ENCODE data around the gene PFKFB2. TPM values are rescaled to one million over a fixed set of nuclear protein-coding genes. Genes with fewer than 3 reads are reported as not detected.
A peak's percentile ranks its signal among the peaks of the same experiment; 100 is the strongest.

Gene PFKFB2
- total RNA-seq (2014; rRNA removed; shearing (Covaris generic)) = 5.6 and 6.0 TPM in 2 replicates

GRCh38 chr1:207052911-207053769 lies at the start of gene PFKFB2:
PFKFB2 (plus strand) TSS chr1:207053275; CDS start chr1:207054718, 1,443 bp downstream.
- peak; percentile 97 for DNase-seq (ENCODE audit: low spot score)

GRCh38 chr1:207004931-207005830 lies 47.9 kb upstream of the PFKFB2 start:
- peak; percentile 85 for DNase-seq (ENCODE audit: low spot score)

- no peak for DNase-seq (ENCODE audit: low spot score)
Observed at GRCh38 chr1:207006083-207006482, 47.0 kb upstream of the PFKFB2 start.

GRCh38 chr1:207006914-207007313 lies 46.2 kb upstream of the PFKFB2 start:
- DNase-seq (ENCODE audit: low spot score) = no peak

- DNase-seq (ENCODE audit: low spot score) = peak; percentile 87
Observed at GRCh38 chr1:207007352-207008033, 45.6 kb upstream of the PFKFB2 start.

GRCh38 chr1:207009182-207009850 lies 43.8 kb upstream of the PFKFB2 start:
- DNase-seq (ENCODE audit: low spot score) = no peak

GRCh38 chr1:207009945-207010344 lies 43.1 kb upstream of the PFKFB2 start:
- DNase-seq (ENCODE audit: low spot score) = no peak

- DNase-seq (ENCODE audit: low spot score) = no peak
Observed at GRCh38 chr1:207010726-207011125, 42.3 kb upstream of the PFKFB2 start.

- DNase-seq (ENCODE audit: low spot score) = no peak
Observed at GRCh38 chr1:207013321-207014085, 39.6 kb upstream of the PFKFB2 start.

- no peak for DNase-seq (ENCODE audit: low spot score)
Observed at GRCh38 chr1:207014728-207015127, 38.3 kb upstream of the PFKFB2 start.

- no peak for DNase-seq (ENCODE audit: low spot score)
Observed at GRCh38 chr1:207015791-207016190, 37.3 kb upstream of the PFKFB2 start.

- DNase-seq (ENCODE audit: low spot score) = no peak
Observed at GRCh38 chr1:207017615-207018559, 35.2 kb upstream of the PFKFB2 start.

- no peak for DNase-seq (ENCODE audit: low spot score)
Observed at GRCh38 chr1:207018707-207019106, 34.4 kb upstream of the PFKFB2 start.

- DNase-seq (ENCODE audit: low spot score) = no peak
Observed at GRCh38 chr1:207019161-207019560, 33.9 kb upstream of the PFKFB2 start.

- no peak for DNase-seq (ENCODE audit: low spot score)
Observed at GRCh38 chr1:207019661-207020060, 33.4 kb upstream of the PFKFB2 start.

- no peak for DNase-seq (ENCODE audit: low spot score)
Observed at GRCh38 chr1:207020065-207020708, 32.9 kb upstream of the PFKFB2 start.

GRCh38 chr1:207020709-207021107 lies 32.4 kb upstream of the PFKFB2 start:
- DNase-seq (ENCODE audit: low spot score) = no peak

- DNase-seq (ENCODE audit: low spot score) = no peak
Observed at GRCh38 chr1:207021139-207021861, 31.8 kb upstream of the PFKFB2 start.
